ES-I3 (cell line): ENCODE measurements around the gene TDRKH.
"Not testable (repeated sequence)": the region's sequence is repeated elsewhere in the genome, so short reads cannot be mapped to it uniquely, and the experiment has no call there.

ENCODE experiments used
- H3K36me3 ChIP-seq: 2 replicates; pipeline ENCODE4 v1.6.1; 2013; ENCODE audit warnings: mild to moderate bottlenecking, low read length, control low read depth, moderate library complexity; ENCODE audit not compliant: insufficient read depth
- H3K4me1 ChIP-seq: 2 replicates; pipeline ENCODE4 v1.6.1; 2013; ENCODE audit warnings: mild to moderate bottlenecking, control low read depth, low read length; ENCODE audit not compliant: insufficient read depth
- H3K9ac ChIP-seq: 2 replicates; pipeline ENCODE4 v1.6.1; 2013; ENCODE audit warnings: low read depth, mild to moderate bottlenecking, low read length, moderate library complexity
- H3K9me3 ChIP-seq: 2 replicates; pipeline ENCODE4 v1.6.1; 2013; ENCODE audit warnings: mild to moderate bottlenecking, low read length, moderate library complexity; ENCODE audit not compliant: control insufficient read depth, insufficient read depth

The TDRKH gene

DNA sequence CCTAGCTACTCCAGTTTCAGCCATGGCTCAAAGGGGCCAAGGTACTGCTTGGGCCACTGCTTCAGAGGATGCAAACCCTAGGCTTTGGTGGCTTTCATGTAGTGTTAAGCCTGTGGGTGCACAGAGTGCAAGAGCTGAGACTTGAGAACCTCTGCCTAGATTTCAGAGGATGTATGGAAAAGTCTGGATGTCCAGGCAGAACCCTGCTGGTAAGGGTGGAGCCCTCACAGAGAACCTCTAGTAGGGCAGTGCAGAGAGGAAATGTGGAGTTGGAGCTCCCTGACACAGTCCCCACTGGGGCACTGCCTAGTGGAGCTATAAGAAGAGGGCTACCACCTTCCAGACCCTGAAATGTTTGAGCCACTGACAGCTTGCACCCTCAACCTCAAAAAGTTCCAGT is 52.8 kb downstream of the TDRKH start:
- peaks cover 3% of the 10 kb centered on the region; the same call in 1 of the 2 replicates for H3K9me3 ChIP-seq
- H3K4me1 ChIP-seq, result no peaks in the 10 kb centered on the region
- no peak overlapping the region for H3K9ac ChIP-seq
- no peaks in the 10 kb centered on the region for H3K36me3 ChIP-seq

DNA sequence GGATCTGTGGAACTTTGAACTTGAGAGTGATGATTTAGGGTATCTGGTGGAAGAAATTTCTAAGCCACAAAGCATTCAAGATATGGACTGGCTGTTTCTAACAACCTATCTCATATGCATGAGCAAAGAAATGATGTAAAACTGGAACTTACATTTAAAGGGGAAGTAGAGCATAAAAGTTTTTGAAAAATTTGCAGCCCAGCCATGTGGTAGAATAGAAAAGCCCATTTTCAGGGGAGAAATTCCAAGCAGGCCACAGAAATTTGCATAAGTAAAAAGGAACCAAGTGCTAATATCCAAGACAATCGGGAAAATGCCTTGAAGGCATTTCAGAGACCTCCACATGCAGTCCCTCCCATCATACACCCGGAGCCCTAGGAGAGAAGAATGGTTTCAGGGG is 53.3 kb downstream of the TDRKH start:
- no peak overlapping the region for H3K9ac ChIP-seq
- H3K36me3 ChIP-seq, result no peaks in the 10 kb centered on the region
- H3K4me1 ChIP-seq, result no peaks in the 10 kb centered on the region
- peaks cover 3% of the 10 kb centered on the region; the same call in 1 of the 2 replicates for H3K9me3 ChIP-seq

DNA sequence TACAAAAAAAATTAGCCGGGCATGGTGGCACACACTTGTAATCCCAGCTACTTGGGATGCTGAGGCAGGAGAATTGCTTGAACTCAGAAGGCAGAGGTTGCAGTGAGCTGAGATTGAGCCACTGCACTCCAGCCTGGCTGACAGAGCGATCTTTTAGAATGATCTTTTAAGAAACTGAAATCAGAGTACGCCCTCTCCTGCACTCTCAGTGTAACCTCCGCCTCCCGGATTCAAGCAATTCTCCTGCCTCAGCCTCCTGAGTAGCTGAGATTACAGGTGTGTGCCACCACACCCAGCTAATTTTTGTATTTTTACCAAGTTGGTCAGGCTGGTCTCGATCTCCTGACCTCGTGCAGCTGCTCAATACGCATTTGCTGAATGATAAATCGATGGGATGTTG is 56.3 kb downstream of the TDRKH start:
- not testable (repeated sequence) for H3K4me1 ChIP-seq, H3K36me3 ChIP-seq, H3K9me3 ChIP-seq, H3K9ac ChIP-seq

DNA sequence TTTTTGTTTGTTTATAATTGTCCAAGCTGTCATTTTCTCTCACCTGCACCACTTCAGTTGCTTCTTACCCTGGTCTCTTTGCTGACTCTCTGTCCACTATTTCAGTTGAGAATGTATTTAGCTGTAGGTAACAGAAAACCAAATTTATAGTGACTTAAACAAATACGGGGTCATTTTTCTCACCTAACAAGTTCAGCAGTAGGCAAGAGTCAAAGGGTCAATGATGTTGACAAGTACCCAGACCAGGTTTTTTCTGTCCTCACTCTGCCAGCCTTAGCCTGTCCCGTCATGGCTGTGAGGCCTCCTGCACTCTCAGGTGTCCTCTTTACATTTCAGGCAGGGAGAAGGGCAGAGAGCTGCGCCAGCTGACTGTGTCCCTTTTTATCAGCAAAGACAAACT is 57.2 kb downstream of the TDRKH start:
- Histone ChIP-seq H3K4me1 (peaks cover 11% of the 10 kb centered on the region), H3K9me3 (peaks cover under 1% of the 10 kb centered on the region; the same call in 1 of the 2 replicates), H3K9ac (no peak overlapping the region), H3K36me3 (no peaks in the 10 kb centered on the region)

DNA sequence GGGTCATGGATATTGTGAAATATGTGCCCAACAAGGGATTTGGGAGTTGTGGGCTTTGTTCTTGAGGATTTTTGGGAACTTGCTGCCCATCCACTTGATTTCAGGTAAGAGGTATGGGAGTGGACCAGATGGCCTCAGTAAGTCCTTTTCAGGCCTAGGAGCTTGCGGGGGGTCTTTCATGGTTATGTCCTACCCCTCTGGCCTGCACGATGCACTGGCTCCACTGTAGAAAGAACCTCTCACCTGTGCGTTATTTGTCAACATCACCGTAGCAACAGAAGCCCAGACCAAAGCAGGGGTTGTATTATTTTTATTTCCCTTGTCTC is 60.4 kb downstream of the TDRKH start:
- no peaks in the 10 kb centered on the region for H3K36me3 ChIP-seq

DNA sequence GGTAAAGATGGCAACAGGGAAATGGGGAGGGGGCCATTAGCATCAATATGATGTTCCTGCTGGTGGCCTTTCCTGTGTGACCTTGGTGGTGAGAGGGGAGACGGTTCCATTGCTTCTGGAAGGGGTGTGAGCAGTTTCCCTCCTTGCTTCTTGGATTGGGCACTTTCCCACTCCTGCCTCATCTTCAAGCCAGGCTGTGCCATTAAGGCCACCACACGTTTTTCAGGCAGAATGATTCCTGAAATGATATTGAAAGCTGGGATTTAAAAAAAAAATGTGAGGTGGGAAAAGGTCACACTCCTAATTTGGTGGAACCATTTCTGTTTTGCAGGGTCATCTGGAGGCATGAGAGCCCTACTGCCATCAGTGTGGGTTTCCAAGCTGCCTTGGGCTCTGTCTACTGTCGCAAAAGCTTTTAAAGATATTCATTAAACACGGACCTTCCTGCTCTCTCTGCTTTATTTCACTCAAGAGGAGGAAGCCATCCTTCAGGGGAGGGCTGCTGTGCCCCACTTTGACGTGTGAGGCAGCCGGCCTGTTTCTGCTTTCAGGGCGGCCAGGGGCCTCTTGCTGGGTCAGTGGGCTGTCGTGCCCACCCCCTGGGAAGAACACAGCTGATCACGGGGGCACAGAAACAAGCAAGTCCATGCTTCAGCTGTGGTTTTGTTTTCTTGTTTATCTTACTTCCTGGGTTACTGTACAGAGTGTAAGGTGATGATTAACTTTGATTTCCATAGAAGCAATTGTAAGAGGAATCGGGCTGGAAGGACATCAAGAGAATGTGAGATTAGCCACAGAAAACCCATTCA is 60.9 kb downstream of the TDRKH start:
- no peaks in the 10 kb centered on the region for H3K9me3 ChIP-seq
- no peaks in the 10 kb centered on the region for H3K36me3 ChIP-seq
- H3K9ac ChIP-seq, result no peak overlapping the region
- peaks cover 17% of the 10 kb centered on the region for H3K4me1 ChIP-seq

More for the DNA sequence above, 60.4 kb downstream of the TDRKH start:
- H3K9ac ChIP-seq, result no peak overlapping the region
- no peaks in the 10 kb centered on the region for H3K9me3 ChIP-seq
- peaks cover 15% of the 10 kb centered on the region for H3K4me1 ChIP-seq

DNA sequence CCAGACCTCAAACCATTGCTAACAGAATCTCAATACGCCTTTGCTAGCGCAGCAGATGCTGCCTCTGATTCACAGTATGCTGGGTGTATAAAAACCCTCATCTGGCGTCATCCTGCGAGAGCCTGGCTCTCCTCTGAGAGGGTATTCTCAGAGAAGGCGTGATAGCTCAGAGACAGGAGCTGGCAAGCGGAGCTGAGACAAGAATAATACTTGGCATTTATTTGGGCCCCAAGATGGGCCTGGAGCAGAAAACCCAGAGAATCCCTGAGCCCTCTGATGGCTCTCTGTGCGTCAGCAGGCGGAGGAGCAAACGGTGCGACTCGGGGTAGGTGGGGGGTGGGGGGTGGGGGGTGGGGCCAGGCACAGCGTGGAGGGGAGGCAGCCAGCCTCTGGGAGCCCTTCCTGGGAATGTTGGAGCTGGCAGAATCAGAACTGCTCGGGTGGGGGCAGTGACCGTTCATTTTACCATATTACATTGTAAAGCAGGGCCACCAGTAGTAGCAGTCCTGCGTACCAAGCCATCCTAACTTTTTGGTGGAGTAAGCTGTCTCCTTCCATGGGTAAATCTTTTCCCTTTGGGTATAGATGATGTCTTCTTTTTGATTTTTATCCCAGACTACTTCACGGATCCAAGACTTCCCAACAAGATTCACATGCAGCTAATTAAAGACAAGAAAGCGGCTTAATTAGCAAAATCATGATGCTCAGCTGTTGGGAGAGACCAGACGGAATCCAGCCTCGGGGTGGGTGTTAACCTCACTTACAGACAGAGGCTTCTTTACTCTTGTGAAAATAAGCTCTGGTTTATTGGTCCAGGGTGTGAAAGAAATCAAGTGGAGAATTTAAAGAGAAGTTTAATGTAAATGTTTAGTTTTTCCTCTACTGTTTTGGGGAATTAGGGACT is 61.9 kb downstream of the TDRKH start:
- Histone ChIP-seq H3K9ac (no peak overlapping the region; the same call in 1 of the 2 replicates), H3K36me3 (no peaks in the 10 kb centered on the region), H3K9me3 (no peaks in the 10 kb centered on the region), H3K4me1 (peaks cover 23% of the 10 kb centered on the region)

DNA sequence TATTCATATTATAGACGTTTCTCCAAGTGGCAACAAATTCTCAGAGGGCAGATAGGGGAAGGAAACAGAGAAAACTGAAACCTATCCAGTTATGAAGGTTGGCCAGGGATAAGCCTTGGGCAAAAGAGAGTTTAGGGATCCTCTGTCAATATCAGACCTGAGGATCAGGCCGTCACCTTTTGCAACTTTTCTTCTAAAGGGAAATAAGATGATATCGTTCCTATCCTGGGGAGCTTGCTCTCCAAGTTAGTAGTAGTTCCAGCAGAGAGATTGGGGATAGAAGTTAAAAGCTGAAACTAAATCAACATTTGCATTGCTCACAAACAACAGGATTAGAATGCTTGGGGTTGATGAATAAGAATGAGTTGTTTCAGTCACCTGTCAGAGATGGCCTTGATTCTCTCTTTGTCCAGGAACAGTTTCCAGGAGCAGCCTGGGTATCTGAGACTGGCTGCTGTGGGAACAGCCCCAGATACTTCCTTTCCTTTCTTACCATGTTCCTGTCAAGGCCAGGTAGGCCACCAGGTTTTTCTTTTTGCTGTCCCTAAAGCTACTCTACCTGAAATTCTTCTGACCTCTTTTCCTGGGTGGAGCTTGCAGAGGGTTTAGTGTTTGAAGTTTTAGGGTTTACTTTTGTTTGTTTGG is 66.5 kb downstream of the TDRKH start:
- no peaks in the 10 kb centered on the region for H3K36me3 ChIP-seq
- no peak overlapping the region for H3K9ac ChIP-seq
- H3K4me1 ChIP-seq, result peaks cover 17% of the 10 kb centered on the region
- no peaks in the 10 kb centered on the region for H3K9me3 ChIP-seq
